HG03460 (cell line): Measurements from ENCODE around the gene IL15RA.

Source experiments
- ATAC-seq: cut with Tn5 transposase; IDR thresholded peaks from one replicate; pipeline ENCODE4 v1.9.1; 2021; ENCODE audit not compliant: unreplicated experiment

IL15RA gene

GRCh38 chr10:5977471-5978229 lies at the start of gene IL15RA:
Gene IL15RA (minus strand): TSS chr10:5977543. CDS start chr10:5977492, 51 bp downstream.
- ATAC-seq, result peak; percentile 55

GRCh38 chr10:6025683-6026255 lies 48.4 kb upstream of the IL15RA start:
- no peak for ATAC-seq

GRCh38 chr10:6024334-6024682 lies 47.0 kb upstream of the IL15RA start:
- ATAC-seq, result no peak

GRCh38 chr10:6023661-6024333 lies 46.5 kb upstream of the IL15RA start:
- no peak for ATAC-seq

- ATAC-seq, result no peak
Observed at GRCh38 chr10:6022660-6023059, 45.3 kb upstream of the IL15RA start.

GRCh38 chr10:6020826-6021225 lies 43.5 kb upstream of the IL15RA start:
- ATAC-seq, result no peak

GRCh38 chr10:6019796-6020195 lies 42.5 kb upstream of the IL15RA start:
- ATAC-seq, result no peak

- ATAC-seq, result no peak
Observed at GRCh38 chr10:6019010-6019782, 41.9 kb upstream of the IL15RA start.

GRCh38 chr10:6018422-6018821 lies 41.1 kb upstream of the IL15RA start:
- no peak for ATAC-seq

GRCh38 chr10:6017781-6018354 lies 40.5 kb upstream of the IL15RA start:
- no peak for ATAC-seq

GRCh38 chr10:6014241-6014761 lies 37.0 kb upstream of the IL15RA start:
- ATAC-seq, result no peak

GRCh38 chr10:6013413-6014192 lies 36.3 kb upstream of the IL15RA start:
- ATAC-seq, result no peak

- no peak for ATAC-seq
Observed at GRCh38 chr10:6012121-6012905, 35.0 kb upstream of the IL15RA start.

GRCh38 chr10:6011558-6011957 lies 34.2 kb upstream of the IL15RA start:
- no peak for ATAC-seq

- ATAC-seq, result no peak
Observed at GRCh38 chr10:6010569-6010968, 33.2 kb upstream of the IL15RA start.

- ATAC-seq, result no peak
Observed at GRCh38 chr10:6009961-6010360, 32.6 kb upstream of the IL15RA start.

- ATAC-seq, result no peak
Observed at GRCh38 chr10:6009150-6009549, 31.8 kb upstream of the IL15RA start.

GRCh38 chr10:6008497-6009142 lies 31.3 kb upstream of the IL15RA start:
- ATAC-seq, result no peak

- no peak for ATAC-seq
Observed at GRCh38 chr10:6006991-6007390, 29.6 kb upstream of the IL15RA start.
